Measurements from ENCODE around the gene SGMS1. TPM values are rescaled to one million over a fixed set of nuclear protein-coding genes. Genes with fewer than 3 reads are reported as not detected.

Gene SGMS1
- total RNA-seq, 4 donors from 2014 or later, result 64.3 to 132 (median 87.0) TPM

DNA sequence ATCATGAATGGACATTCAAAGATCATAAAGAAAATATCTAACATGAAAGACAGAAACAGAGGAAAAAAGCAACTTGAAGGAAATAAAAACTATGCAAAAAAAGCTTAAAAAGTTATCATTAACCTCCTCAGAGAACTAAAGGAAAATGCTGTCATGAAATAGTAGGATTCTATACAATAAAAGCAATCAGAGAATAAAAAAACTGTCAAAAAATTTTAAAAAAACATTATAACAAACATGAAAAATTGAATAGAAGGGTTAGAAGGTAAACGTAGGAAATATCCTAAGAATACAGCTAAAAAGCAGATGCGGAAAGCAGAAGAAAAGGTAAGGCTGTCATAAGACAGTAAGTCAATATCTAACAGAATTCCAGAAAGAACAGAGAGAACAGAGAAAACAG, 44.8 kb downstream of the SGMS1 start:
- H3K36me3 ChIP-seq, result no peaks in the 10 kb centered on the region
- DNase-seq (ENCODE audit: extremely low spot score), result no peak
- peaks cover 38 to 54% (median 39%) of the 10 kb centered on the region in 4 donors for H3K4me1 ChIP-seq
- no peak overlapping the region for H3K27ac ChIP-seq (replicated peaks in 1 of 4)
- TF ChIP-seq EP300 (IDR thresholded peaks at IDR 0.05) (no peak), POLR2A (IDR thresholded peaks at IDR 0.05; ENCODE audit: low read depth) (no peak), POLR2AphosphoS5 (IDR thresholded peaks at IDR 0.05) (no peak)
- TF ChIP-seq, protein P1, sequence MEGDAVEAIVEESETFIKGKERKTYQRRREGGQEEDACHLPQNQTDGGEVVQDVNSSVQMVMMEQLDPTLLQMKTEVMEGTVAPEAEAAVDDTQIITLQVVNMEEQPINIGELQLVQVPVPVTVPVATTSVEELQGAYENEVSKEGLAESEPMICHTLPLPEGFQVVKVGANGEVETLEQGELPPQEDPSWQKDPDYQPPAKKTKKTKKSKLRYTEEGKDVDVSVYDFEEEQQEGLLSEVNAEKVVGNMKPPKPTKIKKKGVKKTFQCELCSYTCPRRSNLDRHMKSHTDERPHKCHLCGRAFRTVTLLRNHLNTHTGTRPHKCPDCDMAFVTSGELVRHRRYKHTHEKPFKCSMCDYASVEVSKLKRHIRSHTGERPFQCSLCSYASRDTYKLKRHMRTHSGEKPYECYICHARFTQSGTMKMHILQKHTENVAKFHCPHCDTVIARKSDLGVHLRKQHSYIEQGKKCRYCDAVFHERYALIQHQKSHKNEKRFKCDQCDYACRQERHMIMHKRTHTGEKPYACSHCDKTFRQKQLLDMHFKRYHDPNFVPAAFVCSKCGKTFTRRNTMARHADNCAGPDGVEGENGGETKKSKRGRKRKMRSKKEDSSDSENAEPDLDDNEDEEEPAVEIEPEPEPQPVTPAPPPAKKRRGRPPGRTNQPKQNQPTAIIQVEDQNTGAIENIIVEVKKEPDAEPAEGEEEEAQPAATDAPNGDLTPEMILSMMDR (IDR thresholded peaks at IDR 0.05), result no peak
- no peak overlapping the region for H3K4me3 ChIP-seq
- intact Hi-C loops (cut with DNase I), result no loop called here
- 99% methylated on average over 2 of the region's 2 CpGs for WGBS
- no peaks in the 10 kb centered on the region for H3K27me3 ChIP-seq
- no peaks in the 10 kb centered on the region for H3K9me3 ChIP-seq

GRCh38 chr10:50577681-50578350, 45.9 kb downstream of the SGMS1 start:
- H3K4me1 ChIP-seq, result peaks cover 38 to 51% (median 39%) of the 10 kb centered on the region in 4 donors
- intact Hi-C loops (cut with DNase I), result no loop called here
- no peak for DNase-seq (ENCODE audit: extremely low spot score)
- WGBS, result 62% methylated on average over 7 of the region's 7 CpGs
- peak overlapping the region in 1 of 4 donors; percentile 37 for H3K27ac ChIP-seq (replicated peaks in 1 of 4)
- no peaks in the 10 kb centered on the region for H3K36me3 ChIP-seq
- H3K27me3 ChIP-seq, result no peaks in the 10 kb centered on the region
- TF ChIP-seq POLR2AphosphoS5 (IDR thresholded peaks at IDR 0.05) (peak in 1 of 2 donors; percentile 16), EP300 (IDR thresholded peaks at IDR 0.05) (no peak), POLR2A (IDR thresholded peaks at IDR 0.05; ENCODE audit: low read depth) (no peak)
- TF ChIP-seq, protein P1 (IDR thresholded peaks at IDR 0.05), result no peak
- no peaks in the 10 kb centered on the region for H3K9me3 ChIP-seq
- H3K4me3 ChIP-seq, result no peak overlapping the region

GRCh38 chr10:50577010-50577409, 46.7 kb downstream of the SGMS1 start:
- Histone ChIP-seq H3K27ac (replicated peaks in 1 of 4) (no peak overlapping the region), H3K36me3 (no peaks in the 10 kb centered on the region), H3K27me3 (no peaks in the 10 kb centered on the region), H3K4me1 (peaks cover 31 to 43% (median 38%) of the 10 kb centered on the region in 4 donors), H3K9me3 (no peaks in the 10 kb centered on the region), H3K4me3 (no peak overlapping the region)
- intact Hi-C loops (cut with DNase I), result no loop called here
- no peak for DNase-seq (ENCODE audit: extremely low spot score)
- TF ChIP-seq POLR2A (IDR thresholded peaks at IDR 0.05; ENCODE audit: low read depth) (no peak), POLR2AphosphoS5 (IDR thresholded peaks at IDR 0.05) (no peak), EP300 (IDR thresholded peaks at IDR 0.05) (no peak)
- TF ChIP-seq, protein P1 (IDR thresholded peaks at IDR 0.05), result no peak
- WGBS, result 91% methylated on average over 2 of the region's 2 CpGs

DNA sequence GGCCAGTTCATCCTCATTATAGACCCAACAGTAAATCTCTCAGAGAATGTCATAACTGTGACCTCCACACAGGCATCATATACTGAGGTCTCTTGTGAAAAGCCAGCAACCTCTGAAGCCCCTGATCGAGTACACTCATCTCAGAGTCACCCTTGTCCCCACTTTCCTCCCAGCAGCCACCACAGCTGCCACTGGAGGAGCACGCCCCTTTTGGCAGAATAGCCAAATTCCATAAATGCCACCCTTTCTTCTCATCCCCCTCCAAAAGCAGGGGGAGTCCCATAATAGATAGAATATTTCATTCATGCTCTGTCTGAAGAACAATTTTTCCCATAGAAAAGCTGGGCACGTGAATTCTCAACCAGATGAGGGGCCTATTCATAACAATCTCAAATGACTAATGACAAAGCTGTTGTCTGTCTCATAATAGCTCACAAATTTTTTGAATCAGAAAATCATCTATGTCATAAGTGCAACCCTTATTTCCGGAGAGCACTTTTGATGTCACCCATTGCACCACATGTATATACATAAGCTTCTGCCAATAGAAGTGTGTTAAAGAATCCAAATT, 47.4 kb downstream of the SGMS1 start:
- Histone ChIP-seq H3K4me3 (no peak overlapping the region), H3K4me1 (peaks cover 24 to 42% (median 35%) of the 10 kb centered on the region in 4 donors), H3K36me3 (no peaks in the 10 kb centered on the region), H3K27ac (replicated peaks in 1 of 4) (no peak overlapping the region), H3K9me3 (no peaks in the 10 kb centered on the region), H3K27me3 (no peaks in the 10 kb centered on the region)
- TF ChIP-seq POLR2A (IDR thresholded peaks at IDR 0.05; ENCODE audit: low read depth) (no peak), POLR2AphosphoS5 (IDR thresholded peaks at IDR 0.05) (peak in 1 of 2 donors; percentile 1)
- DNase-seq (ENCODE audit: extremely low spot score), result no peak
- intact Hi-C loops (cut with DNase I), result no loop called here
- 77% methylated on average over 4 of the region's 4 CpGs for WGBS

DNA sequence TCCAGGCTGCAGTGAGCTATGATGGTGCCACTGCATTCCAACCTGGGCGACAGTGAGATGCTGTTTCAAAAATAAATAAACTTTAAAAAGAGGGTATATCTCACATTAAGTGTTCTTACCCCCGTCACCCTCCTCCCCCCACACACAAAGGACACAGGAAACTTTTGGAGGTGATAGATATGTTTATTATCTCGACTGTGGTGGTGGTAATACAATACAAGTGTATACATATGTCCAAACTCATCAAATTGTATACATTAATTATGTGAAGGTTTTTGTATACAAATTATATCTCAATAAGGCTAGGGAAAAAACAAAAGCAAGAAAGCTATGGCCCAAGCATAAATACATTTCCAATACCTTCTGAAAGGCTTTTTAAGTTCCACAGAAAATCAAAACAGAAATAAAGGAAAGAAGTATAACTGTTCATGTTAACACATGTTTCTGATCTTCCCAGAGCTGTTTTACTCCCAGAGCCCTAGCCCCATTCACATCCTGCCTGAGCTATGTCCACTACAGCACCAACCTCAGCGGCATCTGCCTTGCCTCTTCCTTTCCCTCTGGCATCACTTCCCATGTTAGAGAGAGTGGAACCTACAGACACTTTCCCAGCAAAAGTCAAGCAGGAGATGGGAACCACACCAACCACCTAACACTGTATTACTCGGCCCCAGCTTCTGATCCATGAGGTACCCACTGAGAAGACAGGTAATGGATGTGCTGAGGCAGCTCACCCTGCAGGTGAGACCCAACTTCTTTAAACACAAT, 48.1 kb downstream of the SGMS1 start:
- WGBS, result 90% methylated on average over 5 of the region's 5 CpGs
- Histone ChIP-seq H3K27ac (replicated peaks in 1 of 4) (no peak overlapping the region), H3K4me3 (no peak overlapping the region), H3K4me1 (peaks cover 21 to 42% (median 33%) of the 10 kb centered on the region in 4 donors), H3K27me3 (no peaks in the 10 kb centered on the region), H3K36me3 (no peaks in the 10 kb centered on the region), H3K9me3 (no peaks in the 10 kb centered on the region)
- TF ChIP-seq EP300 (IDR thresholded peaks at IDR 0.05) (no peak), POLR2AphosphoS5 (IDR thresholded peaks at IDR 0.05) (no peak), POLR2A (IDR thresholded peaks at IDR 0.05; ENCODE audit: low read depth) (no peak)
- TF ChIP-seq, protein P1 (IDR thresholded peaks at IDR 0.05), result no peak
- intact Hi-C loops (cut with DNase I), result no loop called here
- DNase-seq (ENCODE audit: extremely low spot score), result no peak
